ENCODE results near the gene EPRS1.
"Not testable (repeated sequence)": the region's sequence is repeated elsewhere in the genome, so short reads cannot be mapped to it uniquely, and the experiment has no call there.

Gene EPRS1

DNA sequence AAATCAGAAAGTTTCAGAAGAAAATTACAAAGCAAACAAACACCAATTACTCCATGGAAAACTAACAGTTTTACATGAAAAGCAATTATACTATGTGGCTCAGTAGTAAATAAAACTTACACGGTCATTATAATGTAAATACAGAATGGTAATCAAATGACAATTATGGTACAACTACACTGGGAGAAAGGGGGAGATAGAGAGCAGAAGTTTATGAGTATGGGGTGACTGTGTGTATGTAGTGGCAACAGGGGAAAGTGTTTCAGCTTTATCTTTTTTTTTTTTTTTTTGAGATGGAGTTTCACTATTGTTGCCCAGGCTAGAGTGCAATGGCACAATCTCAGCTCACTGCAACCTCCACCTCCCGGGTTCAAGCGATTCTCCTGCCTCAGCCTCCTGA lies 8.5 kb downstream of the EPRS1 start:
- DNase-seq: not testable (repeated sequence)

DNA sequence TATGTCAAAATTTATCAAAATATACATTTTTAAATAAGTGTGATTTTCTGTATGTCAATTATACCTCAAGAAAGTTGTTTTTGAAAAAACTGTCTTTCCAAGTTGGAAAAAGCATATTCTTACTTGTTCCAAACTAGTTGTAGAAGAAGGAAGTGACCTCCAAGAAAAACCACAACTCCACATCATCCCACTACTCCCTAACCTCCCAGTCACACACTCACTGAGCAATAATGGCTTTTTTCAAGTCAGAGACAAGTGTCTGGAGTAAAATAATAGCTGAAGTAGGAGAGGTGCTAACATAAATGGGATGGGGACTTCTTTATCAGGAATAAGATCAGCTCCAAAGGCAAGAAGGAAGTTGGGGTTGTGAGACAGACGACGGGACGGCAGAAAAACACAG lies 13.4 kb downstream of the EPRS1 start:
- no peak for DNase-seq

DNA sequence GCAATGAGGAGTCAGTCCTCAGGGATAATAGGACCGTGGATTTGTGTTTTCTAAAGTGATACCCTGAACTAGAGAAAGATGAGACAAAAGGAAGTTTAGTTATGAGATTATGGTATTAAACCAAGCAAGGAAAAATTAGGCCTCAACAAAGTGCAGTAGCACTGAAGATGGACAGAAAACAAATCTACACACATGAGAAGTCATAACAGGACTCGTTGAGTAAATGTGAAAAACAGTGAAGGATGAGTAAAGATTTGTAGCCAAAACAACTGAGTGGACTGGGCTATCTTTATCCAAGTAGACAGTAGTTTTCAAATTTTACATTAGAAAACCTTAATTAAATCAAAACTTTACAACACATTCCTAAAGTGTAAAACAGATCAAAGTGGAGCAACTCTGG lies 15.0 kb downstream of the EPRS1 start:
- DNase-seq: no peak

DNA sequence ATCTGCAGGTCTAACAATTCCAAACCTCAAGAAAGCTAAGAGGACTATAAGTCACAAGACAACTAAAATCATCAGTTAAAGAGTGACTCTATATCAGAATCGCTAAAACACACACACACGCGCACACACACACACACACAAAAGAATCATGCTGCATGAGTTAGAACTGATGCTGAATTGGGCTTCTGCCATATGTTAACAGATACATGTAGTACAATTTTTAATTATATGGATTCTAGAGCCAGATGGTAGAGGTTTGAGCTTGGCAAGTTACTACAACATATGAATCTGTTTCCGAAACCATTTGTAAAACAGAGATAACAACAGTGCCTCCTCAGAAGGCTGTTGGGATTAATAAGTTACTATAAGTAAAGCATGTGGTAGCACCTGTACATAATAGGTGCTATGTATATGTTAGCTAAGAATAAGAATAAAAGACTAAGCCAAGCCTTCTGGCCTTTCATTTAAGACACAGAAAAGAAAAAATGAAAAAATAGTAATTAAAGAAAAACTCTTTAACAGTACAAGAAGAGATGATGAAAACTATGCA lies 17.9 kb downstream of the EPRS1 start:
- no peak for DNase-seq

DNA sequence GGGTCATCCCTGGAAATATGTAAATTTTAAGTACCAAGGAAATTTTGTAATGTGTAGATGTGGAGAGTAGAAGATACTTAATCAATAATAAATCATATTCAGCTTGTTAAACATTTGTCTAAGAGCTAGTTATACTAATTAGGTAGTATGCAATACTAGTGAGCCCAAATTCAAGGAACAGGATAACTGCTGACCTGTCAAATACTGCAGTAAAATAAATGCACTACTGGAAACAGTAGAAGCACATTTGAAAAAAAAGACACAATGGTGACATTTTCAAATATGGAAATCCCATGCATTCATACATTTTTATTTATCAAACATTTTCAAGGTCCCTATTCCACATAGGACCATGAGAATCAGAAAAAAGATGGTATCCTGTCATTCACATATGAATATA lies 27.2 kb downstream of the EPRS1 start:
- no peak for DNase-seq

DNA sequence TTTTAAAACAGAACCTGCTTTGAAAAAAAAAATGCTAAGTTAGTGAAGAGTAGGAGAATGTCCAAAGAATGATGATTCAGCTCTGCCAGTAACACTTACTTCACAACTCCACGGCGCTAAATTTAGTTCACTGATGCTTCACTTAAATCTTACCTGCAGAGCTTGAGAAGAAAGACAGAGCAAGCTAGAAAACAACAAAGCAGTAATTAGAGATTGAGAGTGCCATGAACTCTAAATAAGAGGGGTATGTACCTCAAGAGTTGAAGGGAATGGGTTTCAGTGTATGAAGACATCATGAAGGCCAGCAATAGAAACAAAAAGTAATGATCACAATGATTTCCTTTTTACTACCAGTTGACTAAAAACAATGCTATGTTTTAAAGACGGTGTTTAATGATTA lies 32.8 kb downstream of the EPRS1 start:
- no peak for DNase-seq

DNA sequence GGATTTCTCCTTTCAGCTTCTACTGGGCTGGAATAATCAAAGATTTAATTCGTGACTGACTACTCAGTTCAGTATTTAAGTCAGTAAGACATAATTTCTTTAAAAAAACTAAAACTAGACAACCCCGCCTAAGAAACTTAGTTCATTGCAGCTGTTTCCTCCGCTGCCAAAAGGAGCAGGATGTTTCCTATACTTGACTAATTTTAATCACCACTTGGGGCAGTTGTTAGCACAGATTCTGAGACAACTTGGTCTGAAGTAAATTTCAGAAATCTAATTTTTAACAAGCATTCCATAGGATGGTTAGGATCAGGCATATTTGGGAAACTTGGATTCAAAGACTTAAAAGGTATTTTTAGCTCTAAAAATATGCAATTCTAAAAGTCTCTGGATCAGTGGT lies 34.0 kb downstream of the EPRS1 start:
- DNase-seq: no peak

DNA sequence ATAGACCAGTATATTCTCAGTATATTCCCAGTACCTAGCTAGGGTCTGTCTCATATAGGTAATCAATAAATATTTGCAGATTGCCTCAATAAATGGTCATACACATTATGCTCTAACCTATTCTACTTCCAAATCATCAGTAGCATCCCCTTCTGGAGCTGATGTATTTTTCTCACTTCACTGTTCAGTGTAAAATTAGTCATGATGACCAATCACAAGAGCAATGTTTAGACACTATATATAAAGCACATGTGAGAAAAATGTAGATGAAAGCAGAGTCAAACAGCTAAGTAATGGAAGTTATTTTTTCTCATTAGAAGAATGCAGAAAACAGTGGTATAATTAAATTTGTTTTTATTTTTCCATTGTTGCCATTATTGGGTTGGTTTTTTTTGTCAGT lies 34.7 kb downstream of the EPRS1 start:
- DNase-seq: no peak

DNA sequence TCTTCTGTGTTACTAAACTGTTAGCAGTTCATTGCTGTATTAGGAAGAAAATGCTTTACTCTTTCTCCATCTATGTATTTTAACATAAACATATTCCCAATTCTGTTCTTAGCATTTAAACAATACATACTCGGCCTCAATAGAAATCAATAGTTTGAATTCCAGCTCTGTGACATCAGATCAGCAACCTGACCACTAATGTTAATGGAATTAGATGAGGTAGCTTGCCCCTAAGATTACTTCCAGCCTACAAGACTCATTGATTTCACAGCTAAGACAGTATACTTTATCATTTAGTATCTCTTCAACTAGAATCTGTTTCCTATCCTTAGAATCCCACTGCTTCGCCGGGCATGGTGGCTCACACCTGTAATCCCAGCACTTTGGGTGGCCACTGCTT lies 38.9 kb downstream of the EPRS1 start:
- DNase-seq: no peak

DNA sequence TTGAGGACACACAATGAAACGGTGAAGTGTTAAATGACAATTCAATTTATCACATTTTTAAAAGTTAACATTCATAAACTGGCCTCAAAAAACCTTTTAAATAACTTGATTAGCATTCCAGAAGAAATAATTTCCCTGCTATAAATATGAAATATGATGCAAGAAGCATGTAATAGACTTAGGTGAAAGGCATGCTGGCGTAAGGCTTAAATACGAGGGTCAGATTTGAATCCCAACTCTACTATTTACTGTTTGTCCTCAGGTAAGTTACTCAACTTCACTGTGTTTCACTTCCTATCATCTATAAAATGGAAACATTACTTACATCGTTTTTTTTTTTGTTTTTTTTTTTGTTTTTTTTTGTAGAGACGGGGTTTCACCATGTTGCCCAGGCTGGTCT lies 40.8 kb downstream of the EPRS1 start:
- DNase-seq: no peak

DNA sequence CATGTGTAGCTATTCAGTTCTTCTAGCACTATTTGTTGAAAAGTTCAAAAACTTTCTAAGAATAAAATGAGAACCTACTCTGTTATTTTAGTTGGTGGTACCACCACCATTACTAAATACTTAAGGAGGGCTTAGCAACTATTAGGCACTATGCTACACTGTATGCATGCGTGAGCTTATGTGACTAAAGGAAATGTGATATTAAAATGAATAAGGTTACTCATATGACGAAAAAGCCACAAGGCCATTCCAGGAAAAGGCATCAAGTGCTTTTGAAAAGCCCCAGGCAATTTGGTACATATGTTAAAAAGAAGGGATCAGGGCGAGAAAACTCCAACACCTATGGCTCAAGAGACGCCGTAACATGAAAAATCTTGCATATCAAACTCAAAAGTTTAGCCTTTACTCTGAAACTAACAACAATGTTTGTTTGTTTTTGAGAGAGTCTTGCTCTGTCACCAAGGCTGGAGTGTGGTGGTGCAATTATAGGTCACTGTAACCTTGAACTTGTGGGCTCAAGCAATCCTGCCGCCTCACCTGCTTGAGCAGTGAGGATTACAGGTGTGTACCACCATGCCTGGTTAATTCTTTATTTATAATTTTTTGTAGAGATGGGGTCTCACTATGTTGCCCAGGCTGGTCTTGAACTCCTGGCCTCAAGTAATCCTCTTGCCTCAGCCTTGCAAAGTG lies 42.5 kb downstream of the EPRS1 start:
- no peak for DNase-seq

DNA sequence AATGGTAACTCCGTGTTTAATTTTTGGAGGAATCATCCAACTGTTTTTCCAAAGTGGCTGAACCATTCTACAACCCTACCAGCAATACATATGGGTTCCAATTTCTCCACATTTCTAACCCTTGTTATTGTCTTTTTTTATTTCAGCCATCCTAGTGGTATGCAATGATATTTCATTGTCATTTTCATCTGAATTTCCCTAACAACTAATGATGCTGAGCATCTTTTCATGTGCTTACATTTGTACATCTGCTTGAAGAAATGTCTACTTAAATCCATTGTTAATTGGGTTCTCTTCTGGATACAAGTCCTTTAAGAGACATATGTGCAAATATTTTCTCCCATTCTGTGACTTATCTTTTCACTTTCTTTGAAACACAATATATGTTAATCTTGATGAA lies 43.3 kb downstream of the EPRS1 start:
- DNase-seq: no peak

DNA sequence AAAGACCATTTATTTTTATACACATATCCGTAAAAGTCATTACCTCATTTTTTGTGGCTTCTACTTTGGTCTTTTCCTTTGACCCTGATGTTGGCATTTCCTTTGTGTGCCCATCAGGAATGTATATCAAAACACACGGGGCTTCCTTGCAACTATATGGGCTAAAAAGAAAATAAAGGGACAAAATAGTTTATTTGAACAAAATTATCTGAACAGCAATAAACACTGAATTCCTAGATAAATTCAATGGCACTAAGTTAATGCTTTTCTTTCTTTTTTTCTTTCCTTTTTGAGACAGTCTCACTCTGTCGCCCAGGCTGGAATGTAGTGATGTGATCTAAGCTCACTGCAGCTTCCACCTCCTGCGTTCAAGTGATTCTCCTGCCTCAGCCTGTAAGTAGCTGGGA lies 45.2 kb downstream of the EPRS1 start:
- no peak for DNase-seq

DNA sequence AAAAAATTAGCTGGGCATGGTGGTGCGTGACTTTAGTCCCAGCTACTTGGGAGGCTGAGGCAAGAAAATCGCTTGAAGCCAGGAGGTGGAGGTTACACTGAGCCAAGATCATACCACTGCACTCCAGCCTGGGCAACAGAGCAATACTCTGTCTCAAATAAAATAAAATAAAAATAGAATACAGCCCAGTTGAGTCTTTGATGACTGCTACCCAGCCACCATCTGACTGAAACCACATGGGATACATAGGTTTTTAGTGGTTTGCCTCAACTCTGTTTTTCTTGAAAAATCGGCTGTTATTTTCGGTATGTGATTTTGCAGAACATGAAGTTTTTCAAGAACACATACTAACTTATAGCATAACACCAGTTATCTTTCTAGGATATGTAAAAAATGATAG lies 46.5 kb downstream of the EPRS1 start:
- DNase-seq: no peak
